ENCODE results near the gene SRSF5.

Gene SRSF5

DNA sequence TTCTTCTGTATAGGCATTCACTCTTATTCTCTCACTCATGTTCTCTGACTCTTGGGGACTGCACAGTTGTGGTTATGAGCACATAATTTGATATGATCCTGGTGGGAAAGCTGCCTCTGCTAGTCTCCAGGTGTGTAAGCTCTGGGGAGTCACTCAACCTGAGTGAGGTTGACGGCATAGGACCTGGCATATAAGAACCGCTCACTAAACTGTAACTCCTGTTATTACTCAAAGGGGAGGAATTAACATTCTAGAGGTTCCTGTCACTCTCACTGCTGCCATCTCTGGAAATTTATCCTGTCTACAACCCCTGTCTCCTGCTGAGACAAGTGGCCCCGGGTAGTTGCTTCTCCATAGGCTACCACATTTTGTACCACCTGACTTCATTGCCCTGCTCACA is 14.0 kb downstream of the SRSF5 start:
- Mint-ChIP-seq H3K27me3 (no peaks in the 10 kb centered on the region), H3K27ac (no peak overlapping the region), H3K4me3 (no peak overlapping the region), H3K36me3 (ENCODE audit: low read depth) (peaks cover 51% of the 10 kb centered on the region), H3K9me3 (no peaks in the 10 kb centered on the region), H3K4me1 (ENCODE audit: low read depth) (peaks cover 24% of the 10 kb centered on the region)

DNA sequence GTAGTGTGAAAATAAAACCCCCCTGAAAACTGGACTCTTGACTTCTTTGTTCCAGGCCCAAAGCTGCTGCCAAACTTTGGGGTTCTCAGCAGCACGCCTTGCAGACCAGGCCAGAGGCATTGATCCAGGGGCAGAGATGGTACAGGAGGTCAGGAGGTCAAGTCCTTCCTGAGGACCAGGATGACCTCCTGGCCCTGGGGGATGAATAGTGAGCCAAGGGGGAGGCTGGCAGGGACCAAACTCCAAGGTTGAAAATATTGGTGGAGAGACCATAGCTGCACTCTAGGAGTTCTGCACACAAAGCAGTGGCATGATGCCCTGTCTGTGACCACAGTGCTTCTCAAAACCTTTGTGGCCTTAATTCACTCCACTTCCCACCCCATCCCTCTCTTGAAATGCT is 18.0 kb downstream of the SRSF5 start:
- Mint-ChIP-seq H3K9me3 (no peaks in the 10 kb centered on the region), H3K27me3 (no peaks in the 10 kb centered on the region), H3K4me1 (ENCODE audit: low read depth) (no peaks in the 10 kb centered on the region), H3K27ac (no peak overlapping the region), H3K36me3 (ENCODE audit: low read depth) (peaks cover 16% of the 10 kb centered on the region), H3K4me3 (no peak overlapping the region)

DNA sequence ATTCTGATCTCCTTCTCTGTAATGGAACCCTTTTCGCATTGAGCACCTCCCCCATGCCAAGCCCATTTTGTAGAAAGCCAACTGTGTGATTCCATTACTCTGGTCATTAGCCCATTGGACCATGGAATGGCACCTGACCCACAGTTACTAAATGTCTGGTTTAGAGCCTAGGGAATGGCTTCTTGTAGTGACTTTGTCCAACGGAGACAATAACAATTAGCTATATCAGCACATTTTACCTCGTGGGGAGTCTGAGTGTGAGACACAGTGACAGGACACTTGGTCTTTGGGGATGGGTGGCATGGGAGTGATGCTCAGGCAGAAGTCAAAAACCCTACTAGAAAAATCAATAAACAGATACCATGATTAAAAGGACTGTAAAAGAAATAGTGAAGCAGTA is 19.7 kb downstream of the SRSF5 start:
- Mint-ChIP-seq H3K27me3 (no peaks in the 10 kb centered on the region), H3K4me3 (no peak overlapping the region), H3K27ac (no peak overlapping the region), H3K9me3 (no peaks in the 10 kb centered on the region), H3K36me3 (ENCODE audit: low read depth) (peaks cover 3% of the 10 kb centered on the region), H3K4me1 (ENCODE audit: low read depth) (no peaks in the 10 kb centered on the region)

DNA sequence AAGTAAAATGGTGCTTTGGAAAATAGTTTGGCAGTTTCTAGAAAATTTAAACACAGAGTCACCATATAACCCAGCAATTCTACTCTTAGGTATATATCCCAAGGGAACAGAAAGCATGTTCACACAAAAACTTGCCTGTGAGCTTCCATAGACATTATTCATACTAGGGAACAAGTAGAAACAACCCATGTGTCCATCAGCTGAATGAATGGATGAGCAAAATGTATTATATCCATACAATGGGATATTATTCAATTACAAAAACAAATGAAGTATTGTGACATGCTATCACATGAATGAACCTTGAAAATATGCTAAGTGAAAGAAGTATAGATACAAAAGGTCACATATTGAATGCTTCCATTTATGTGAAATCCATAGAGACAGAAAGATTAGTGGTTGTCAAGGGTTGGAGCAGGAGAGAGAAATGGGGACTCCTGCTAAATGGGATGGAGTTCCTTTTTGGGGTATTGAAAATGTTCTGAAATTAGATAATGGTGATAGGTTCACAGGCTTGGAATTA is 22.2 kb downstream of the SRSF5 start:
- Mint-ChIP-seq H3K27me3 (no peaks in the 10 kb centered on the region), H3K27ac (no peak overlapping the region), H3K9me3 (no peaks in the 10 kb centered on the region), H3K4me3 (no peak overlapping the region), H3K4me1 (ENCODE audit: low read depth) (no peaks in the 10 kb centered on the region), H3K36me3 (ENCODE audit: low read depth) (peaks cover 3% of the 10 kb centered on the region)

DNA sequence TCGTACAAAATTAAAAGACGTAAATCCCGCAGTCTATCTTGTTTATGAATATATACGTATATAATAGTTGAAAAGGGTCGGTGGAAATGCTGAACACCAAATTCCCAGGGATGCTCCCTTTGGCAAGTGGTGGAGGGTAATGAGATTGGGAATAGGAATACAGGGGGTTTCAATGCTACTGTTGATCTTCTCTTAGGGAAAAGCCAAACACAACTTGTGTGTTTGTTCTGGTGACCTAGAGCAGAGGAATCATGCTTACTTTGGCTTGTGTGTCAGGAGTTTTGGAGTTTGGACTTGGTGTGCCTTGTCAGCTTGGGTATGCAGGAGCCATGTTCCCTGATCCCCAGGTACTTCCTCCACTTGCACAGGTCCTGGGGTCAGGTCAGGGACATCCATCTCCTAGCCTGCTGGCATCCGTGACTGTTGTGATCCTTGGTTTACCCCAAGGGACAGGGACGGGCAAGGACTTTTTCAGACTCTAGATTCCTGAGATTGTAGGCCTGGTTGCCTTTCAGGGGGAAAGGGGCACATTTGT is 26.0 kb downstream of the SRSF5 start:
- no peaks in the 10 kb centered on the region for H3K4me1 Mint-ChIP-seq (ENCODE audit: low read depth)
- no peaks in the 10 kb centered on the region for H3K36me3 Mint-ChIP-seq (ENCODE audit: low read depth)
- H3K4me3 Mint-ChIP-seq, result no peak overlapping the region
- no peaks in the 10 kb centered on the region for H3K9me3 Mint-ChIP-seq
- no peaks in the 10 kb centered on the region for H3K27me3 Mint-ChIP-seq
- H3K27ac Mint-ChIP-seq, result no peak overlapping the region

DNA sequence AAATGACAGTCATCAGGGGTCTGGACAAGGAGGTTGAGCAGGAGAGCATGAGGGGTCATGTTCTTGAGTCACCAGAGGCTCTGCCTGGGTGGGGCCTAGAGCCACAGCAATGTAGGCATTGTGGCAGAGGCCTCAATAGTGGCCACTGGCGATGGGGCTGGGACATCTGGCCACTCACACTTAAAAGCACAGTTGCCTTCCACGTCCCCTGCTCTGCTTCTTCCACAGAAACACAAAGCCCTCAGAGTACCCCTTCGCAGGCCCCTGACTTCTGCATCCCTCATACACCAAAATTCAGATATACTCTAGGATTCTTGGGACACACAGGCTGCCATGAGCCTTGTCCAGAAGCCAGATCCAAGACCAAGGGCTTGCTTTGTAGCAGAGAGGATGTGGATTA is 27.8 kb downstream of the SRSF5 start:
- H3K4me3 Mint-ChIP-seq, result no peak overlapping the region
- H3K27ac Mint-ChIP-seq, result no peak overlapping the region
- H3K9me3 Mint-ChIP-seq, result no peaks in the 10 kb centered on the region
- H3K4me1 Mint-ChIP-seq (ENCODE audit: low read depth), result no peaks in the 10 kb centered on the region
- no peaks in the 10 kb centered on the region for H3K27me3 Mint-ChIP-seq
- H3K36me3 Mint-ChIP-seq (ENCODE audit: low read depth), result no peaks in the 10 kb centered on the region

DNA sequence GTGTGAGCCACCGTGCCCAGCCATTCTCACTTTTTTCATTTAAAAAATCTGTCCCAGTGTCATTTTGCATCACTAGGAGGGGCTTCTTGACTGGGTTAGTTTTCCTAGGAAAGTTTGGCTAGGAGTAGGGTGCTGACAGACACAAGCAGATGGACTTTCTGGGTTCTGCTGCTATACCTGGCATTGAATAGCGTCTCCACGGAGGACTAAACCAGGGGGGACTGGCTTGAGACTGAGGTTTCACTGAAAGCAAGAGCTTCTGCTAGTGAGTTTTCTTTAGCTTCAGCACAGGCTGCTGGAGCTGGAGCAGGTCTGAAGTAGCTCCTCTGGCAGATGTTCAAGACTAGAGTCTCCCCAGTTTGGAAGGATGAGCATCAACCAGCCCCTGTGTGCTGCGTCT is 28.7 kb downstream of the SRSF5 start:
- Mint-ChIP-seq H3K36me3 (ENCODE audit: low read depth) (no peaks in the 10 kb centered on the region), H3K4me1 (ENCODE audit: low read depth) (no peaks in the 10 kb centered on the region)

DNA sequence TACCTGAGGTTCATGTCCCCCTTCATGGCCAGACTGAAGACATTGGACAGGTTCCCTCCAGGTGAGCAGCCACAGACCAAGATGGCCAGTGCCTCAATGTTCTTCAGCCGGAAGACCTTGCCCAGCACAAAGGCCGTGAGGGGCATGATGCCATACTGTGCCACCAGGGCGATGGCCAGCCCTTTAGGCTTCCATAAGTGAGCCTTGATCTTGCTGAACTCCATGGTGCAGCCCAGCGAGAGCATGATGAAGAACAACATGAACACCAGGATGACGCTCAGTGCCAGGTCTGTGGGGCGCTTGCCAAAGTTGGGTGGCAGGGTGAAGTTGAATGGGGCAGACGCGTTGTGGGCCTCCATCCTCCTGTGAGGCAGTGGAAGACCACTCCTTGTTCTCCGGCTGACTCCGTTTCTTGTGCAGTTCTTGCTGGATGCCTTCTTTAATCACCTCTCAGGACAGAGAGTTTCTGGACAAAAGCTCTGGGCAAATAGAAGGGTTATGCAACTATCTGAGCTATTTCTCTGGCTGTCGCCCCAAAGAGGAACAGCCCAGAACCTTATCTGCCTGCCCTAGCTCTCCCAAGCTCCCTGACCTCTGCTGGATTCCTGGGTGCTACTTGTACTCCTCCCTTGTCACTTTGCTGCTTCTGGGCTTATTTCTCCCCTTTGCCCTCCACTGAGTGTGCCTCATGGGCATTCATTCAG is 30.0 kb downstream of the SRSF5 start, which contains the start of gene SLC10A1:
TSS of gene SLC10A1 (minus strand) at position 445 of the 704 bp plus-strand sequence. CDS start at position 359, 86 bp downstream.
- Mint-ChIP-seq H3K27ac (no peak within 1 kb of the TSS), H3K36me3 (ENCODE audit: low read depth) (no peaks in the 10 kb centered on the region), H3K9me3 (no peaks in the 10 kb centered on the region), H3K4me1 (ENCODE audit: low read depth) (no peaks in the 10 kb centered on the region), H3K27me3 (no peaks in the 10 kb centered on the region), H3K4me3 (no peak within 1 kb of the TSS)

More for the DNA sequence above, 28.7 kb downstream of the SRSF5 start:
- Mint-ChIP-seq H3K27me3 (no peaks in the 10 kb centered on the region), H3K9me3 (no peaks in the 10 kb centered on the region), H3K27ac (no peak overlapping the region), H3K4me3 (no peak overlapping the region)

DNA sequence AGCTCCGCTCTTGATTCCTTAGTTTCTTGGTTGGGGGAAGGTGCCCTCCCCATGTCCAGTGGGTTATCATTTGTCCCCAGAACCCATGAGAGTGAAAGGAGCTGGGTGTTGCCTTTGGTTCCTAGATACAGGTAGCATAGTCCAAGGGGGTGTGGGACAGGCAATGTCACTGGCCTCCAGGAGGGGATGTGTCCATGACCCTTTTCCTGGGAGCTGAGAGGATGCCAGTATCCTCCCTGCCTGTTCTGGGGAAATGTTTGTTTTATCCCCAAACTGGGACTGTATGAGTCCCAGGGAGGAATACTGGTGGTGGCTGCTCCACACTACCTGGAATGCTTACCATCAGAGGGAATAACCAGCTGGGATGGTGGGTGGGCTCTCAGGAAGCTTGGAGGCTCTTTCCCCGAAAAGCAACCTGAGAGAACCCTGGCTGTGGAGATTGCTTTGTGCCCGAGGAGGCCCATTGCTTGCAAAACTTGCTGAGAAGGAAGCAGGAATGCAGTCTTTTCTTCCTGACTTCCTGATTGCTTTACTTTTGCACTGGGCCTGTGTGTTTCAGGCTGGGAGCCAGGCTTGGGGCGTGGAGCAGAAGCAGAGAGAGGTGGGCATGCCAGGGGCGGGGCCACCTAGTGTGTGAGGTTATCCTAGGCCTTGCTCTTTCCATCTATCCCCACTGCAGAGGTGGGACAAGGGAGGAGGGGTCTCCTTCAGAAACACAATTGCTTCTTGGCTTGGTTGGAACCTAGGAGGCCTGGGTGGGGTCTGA is 30.8 kb downstream of the SRSF5 start:
- Mint-ChIP-seq H3K36me3 (ENCODE audit: low read depth) (no peaks in the 10 kb centered on the region), H3K9me3 (no peaks in the 10 kb centered on the region), H3K27me3 (peaks cover 3% of the 10 kb centered on the region), H3K27ac (no peak overlapping the region), H3K4me1 (ENCODE audit: low read depth) (no peaks in the 10 kb centered on the region), H3K4me3 (no peak overlapping the region)

DNA sequence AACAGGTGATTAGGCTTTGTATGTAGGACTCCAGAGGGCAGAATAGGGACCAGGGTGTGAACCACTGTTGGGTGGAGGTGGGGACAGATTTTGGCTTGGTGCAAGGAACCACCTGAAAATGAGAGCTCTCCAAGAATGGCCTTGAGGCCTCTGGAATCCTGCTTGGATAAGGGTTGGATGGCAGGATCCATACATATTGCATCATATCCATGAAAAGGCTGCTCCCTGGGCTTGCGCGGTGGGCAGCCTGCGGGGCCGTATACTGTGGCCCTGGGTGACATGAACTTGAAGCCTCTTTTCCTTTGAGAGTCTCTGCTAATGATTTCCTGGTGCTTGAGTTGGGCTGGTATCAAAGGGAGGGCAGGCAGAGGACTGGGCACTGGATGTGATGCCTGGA is 31.4 kb downstream of the SRSF5 start:
- no peak overlapping the region for H3K4me3 Mint-ChIP-seq
- no peaks in the 10 kb centered on the region for H3K36me3 Mint-ChIP-seq (ENCODE audit: low read depth)
- H3K27ac Mint-ChIP-seq, result no peak overlapping the region
- H3K9me3 Mint-ChIP-seq, result no peaks in the 10 kb centered on the region
- peaks cover 3% of the 10 kb centered on the region for H3K27me3 Mint-ChIP-seq
- no peaks in the 10 kb centered on the region for H3K4me1 Mint-ChIP-seq (ENCODE audit: low read depth)

DNA sequence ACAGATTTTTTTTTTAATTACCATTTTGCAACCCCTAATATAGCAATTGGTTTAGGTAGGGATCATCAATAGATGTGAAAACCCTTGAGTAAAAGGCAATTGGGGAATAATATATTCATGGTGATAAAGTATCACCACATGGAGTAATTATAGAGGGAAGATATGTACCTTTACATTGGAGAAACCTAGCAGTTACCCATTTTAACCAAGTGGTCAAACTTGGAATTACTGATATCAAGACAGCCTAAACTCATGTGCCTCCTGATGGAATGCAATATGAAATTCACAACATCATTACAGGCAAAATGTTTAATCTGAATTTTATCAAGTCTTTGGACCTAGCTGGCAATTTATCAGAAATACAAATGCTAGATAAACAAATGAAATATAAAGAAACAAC is 36.8 kb downstream of the SRSF5 start:
- no peak overlapping the region for H3K27ac Mint-ChIP-seq
- no peaks in the 10 kb centered on the region for H3K4me1 Mint-ChIP-seq (ENCODE audit: low read depth)
- peaks cover 3% of the 10 kb centered on the region for H3K27me3 Mint-ChIP-seq
- H3K4me3 Mint-ChIP-seq, result no peak overlapping the region
- no peaks in the 10 kb centered on the region for H3K36me3 Mint-ChIP-seq (ENCODE audit: low read depth)
- no peaks in the 10 kb centered on the region for H3K9me3 Mint-ChIP-seq

DNA sequence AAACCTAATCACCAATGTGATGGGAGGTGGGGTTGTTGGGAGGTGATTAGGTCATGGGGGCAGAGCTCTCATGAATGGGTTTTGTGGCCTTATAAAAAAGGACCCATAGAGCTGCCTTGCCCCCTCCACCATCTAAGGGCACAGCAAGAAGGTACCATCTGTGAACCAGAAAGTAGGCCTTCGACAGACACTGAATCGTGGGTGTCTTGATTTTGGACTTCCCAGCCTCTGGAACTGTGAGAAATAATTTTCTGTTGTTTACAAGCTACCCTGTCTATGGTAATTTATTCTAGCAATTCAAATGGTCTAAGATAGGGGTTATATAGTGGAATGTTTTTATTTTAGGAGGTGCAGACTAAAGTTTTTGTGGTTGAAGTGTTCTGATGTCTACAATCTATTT is 38.0 kb downstream of the SRSF5 start:
- H3K4me1 Mint-ChIP-seq (ENCODE audit: low read depth), result no peaks in the 10 kb centered on the region

DNA sequence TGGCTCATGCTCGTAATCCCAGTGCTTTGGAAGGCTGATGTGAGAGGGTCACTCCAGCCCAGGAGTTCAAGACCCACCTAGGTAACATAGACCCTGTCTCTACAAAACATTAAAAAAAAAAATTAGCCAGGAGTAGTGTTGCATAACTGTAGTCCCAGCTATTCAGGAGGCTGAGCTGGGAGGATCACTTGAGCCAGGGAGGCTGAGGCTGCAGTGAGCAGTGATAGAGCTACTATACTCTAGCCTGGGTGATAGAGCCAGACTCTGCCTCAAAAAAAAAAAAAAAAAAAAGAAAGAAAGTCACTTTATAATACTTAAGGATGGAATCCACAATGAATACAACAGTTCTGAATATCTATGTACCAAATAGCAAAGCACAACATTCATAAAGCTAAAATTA is 40.2 kb downstream of the SRSF5 start:
- Mint-ChIP-seq H3K36me3 (ENCODE audit: low read depth) (no peaks in the 10 kb centered on the region), H3K9me3 (no peaks in the 10 kb centered on the region), H3K27ac (no peak overlapping the region), H3K4me3 (no peak overlapping the region), H3K27me3 (peaks cover 3% of the 10 kb centered on the region), H3K4me1 (ENCODE audit: low read depth) (no peaks in the 10 kb centered on the region)

More for the DNA sequence above, 38.0 kb downstream of the SRSF5 start:
- Mint-ChIP-seq H3K4me3 (no peak overlapping the region), H3K9me3 (no peaks in the 10 kb centered on the region), H3K27ac (no peak overlapping the region), H3K27me3 (peaks cover 3% of the 10 kb centered on the region), H3K36me3 (ENCODE audit: low read depth) (no peaks in the 10 kb centered on the region)

DNA sequence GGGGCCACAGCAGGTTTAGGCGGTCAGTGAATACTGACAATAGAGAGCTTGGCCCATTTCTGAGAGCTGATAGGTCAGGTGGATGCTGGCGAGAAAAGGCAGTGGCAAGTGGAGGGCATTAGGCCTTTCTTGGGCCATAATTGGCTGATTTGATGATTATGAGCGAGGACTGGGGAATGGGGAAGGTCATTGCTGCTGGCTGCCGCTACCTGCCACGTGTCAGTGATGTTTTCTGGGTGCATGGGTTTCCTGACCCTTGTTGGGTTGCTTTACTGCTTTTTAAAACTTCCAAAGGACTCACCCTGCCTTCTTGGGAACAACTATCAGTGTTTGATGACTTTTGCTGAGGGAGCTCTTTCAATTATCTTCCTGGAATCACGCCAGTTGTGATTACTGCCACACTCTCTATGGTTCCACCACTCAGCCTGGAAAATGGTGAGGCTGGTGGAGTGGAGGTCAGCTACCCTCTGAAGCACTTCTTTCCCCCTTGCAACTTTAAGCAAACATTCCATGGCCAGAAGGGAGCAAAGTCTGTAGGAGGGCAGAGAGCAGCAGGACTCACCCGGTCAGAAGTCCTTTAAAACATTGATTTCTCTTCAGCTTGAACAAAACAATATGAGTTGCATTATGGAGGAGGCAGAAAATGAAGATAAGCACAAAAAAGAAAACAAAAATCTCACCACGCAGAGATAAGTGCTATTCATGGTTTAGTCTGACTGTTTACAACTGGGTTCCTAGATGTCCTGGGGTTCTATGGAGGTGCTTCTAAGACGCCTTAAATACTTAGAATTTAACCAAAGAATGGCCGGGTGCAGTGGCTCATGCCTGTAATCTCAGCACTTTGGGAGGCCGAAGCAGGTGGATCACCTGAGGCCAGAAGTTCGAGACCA is 42.2 kb downstream of the SRSF5 start:
- no peaks in the 10 kb centered on the region for H3K36me3 Mint-ChIP-seq (ENCODE audit: low read depth)
- no peak overlapping the region for H3K4me3 Mint-ChIP-seq
- no peaks in the 10 kb centered on the region for H3K27me3 Mint-ChIP-seq
- H3K27ac Mint-ChIP-seq, result no peak overlapping the region
- H3K9me3 Mint-ChIP-seq, result no peaks in the 10 kb centered on the region
- no peaks in the 10 kb centered on the region for H3K4me1 Mint-ChIP-seq (ENCODE audit: low read depth)

Measured in stimulated activated naive CD8-positive, alpha-beta T cell treated with anti-CD3 and anti-CD28 coated beads, Interleukin-15, Interleukin-2, amounts not matched to agents 100 ng/mL and 50 ng/mL, for 24 hours (primary cell).